GM10266 (cell line): Measurements from ENCODE around the gene MAN2B2.

ENCODE experiments used
- DNase-seq: peaks from one replicate; pipeline ENCODE4 v3.0.0; 2012; ENCODE audit errors: extremely low spot score
- CTCF ChIP-seq: IDR thresholded peaks from 2 replicates; pipeline ENCODE4 v1.5.1; 2012; ENCODE audit warnings: mild to moderate bottlenecking, low read depth; ENCODE audit not compliant: control insufficient read depth, insufficient read depth; ENCODE audit errors: missing control alignments

Gene MAN2B2

GRCh38 chr4:6576512-6576911 lies 1.5 kb downstream of the MAN2B2 start:
- TF ChIP-seq CTCF: no peak
- DNase-seq: no peak

- no peak for TF ChIP-seq CTCF
- DNase-seq: no peak
Observed at GRCh38 chr4:6576932-6577331, 1.9 kb downstream of the MAN2B2 start.

- DNase-seq: no peak
- TF ChIP-seq CTCF: no peak
Observed at GRCh38 chr4:6577409-6577808, 2.4 kb downstream of the MAN2B2 start.

GRCh38 chr4:6578221-6578620 lies 3.2 kb downstream of the MAN2B2 start:
- no peak for TF ChIP-seq CTCF
- DNase-seq: no peak

- no peak for DNase-seq
- no peak for TF ChIP-seq CTCF
Observed at GRCh38 chr4:6580353-6580752, 5.4 kb downstream of the MAN2B2 start.

- TF ChIP-seq CTCF: no peak
- no peak for DNase-seq
Observed at GRCh38 chr4:6581566-6582121, 6.7 kb downstream of the MAN2B2 start.

- no peak for TF ChIP-seq CTCF
- DNase-seq: no peak
Observed at GRCh38 chr4:6582889-6583490, 8.0 kb downstream of the MAN2B2 start.
